Subcutaneous abdominal adipose tissue (tissue), 5 donors: ENCODE results near the gene LYST.
"Not testable (repeated sequence)": the region's sequence is repeated elsewhere in the genome, so short reads cannot be mapped to it uniquely, and the experiment has no call there.

Experiments
- H3K27ac ChIP-seq: one replicate; pipeline ENCODE4 v1.7.0; 2013; ENCODE audit warnings: low read depth, mild to moderate bottlenecking, inconsistent platforms, low read length, moderate library complexity
- H3K27me3 ChIP-seq, 5 donors: one replicate each; pipeline ENCODE4 v1.7.0; 2013; ENCODE audit warnings: low read length in 5 of 5, inconsistent platforms in 1 of 5; ENCODE audit not compliant: control insufficient read depth in 5 of 5, insufficient read depth in 4 of 5
- H3K36me3 ChIP-seq, 5 donors: one replicate each; pipeline ENCODE4 v1.7.0; 2013; ENCODE audit warnings: low read length in 5 of 5; ENCODE audit not compliant: control insufficient read depth in 5 of 5, insufficient read depth in 5 of 5
- H3K4me1 ChIP-seq, 5 donors: one replicate each; pipeline ENCODE4 v1.7.0; 2013; ENCODE audit warnings: low read length in 5 of 5, mild to moderate bottlenecking in 3 of 5, moderate library complexity in 1 of 5; ENCODE audit not compliant: control insufficient read depth in 5 of 5, insufficient read depth in 5 of 5
- H3K4me3 ChIP-seq, 5 donors: one replicate each; pipeline ENCODE4 v1.7.0; 2013; ENCODE audit warnings: low read length in 5 of 5, low read depth in 1 of 5
- H3K9ac ChIP-seq, 5 donors: one replicate each; pipeline ENCODE4 v1.7.0; 2013; ENCODE audit warnings: low read length in 5 of 5, mild to moderate bottlenecking in 4 of 5, moderate library complexity in 3 of 5
- H3K9me3 ChIP-seq, 5 donors: one replicate each; pipeline ENCODE4 v1.7.0; 2013; ENCODE audit warnings: low read length in 5 of 5; ENCODE audit not compliant: control insufficient read depth in 5 of 5
- donor health status: healthy.
- donor health status: healthy.
- donor health status: healthy.
- donor health status: healthy.
- donor health status: healthy.

LYST gene

GRCh38 chr1:235649368-235650163 lies 217.1 kb downstream of the LYST start, which contains the start of gene GNG4:
GNG4 (minus strand) TSS chr1:235649784; CDS start chr1:235583838, 65,946 bp downstream.
- H3K4me3 ChIP-seq = peak within 1 kb of the TSS in 4 of 5 donors; percentile 50 to 63 (median 54)
- H3K27ac ChIP-seq = no peak within 1 kb of the TSS
- no peaks in the 10 kb centered on the region for H3K36me3 ChIP-seq
- peaks cover 0 to 24% (median 21%) of the 10 kb centered on the region in 5 donors for H3K4me1 ChIP-seq
- H3K27me3 ChIP-seq = peaks cover 21 to 51% (median 32%) of the 10 kb centered on the region in 5 donors
- peak within 1 kb of the TSS in 1 of 5 donors; percentile 25 for H3K9ac ChIP-seq
- no peaks in the 10 kb centered on the region for H3K9me3 ChIP-seq

DNA sequence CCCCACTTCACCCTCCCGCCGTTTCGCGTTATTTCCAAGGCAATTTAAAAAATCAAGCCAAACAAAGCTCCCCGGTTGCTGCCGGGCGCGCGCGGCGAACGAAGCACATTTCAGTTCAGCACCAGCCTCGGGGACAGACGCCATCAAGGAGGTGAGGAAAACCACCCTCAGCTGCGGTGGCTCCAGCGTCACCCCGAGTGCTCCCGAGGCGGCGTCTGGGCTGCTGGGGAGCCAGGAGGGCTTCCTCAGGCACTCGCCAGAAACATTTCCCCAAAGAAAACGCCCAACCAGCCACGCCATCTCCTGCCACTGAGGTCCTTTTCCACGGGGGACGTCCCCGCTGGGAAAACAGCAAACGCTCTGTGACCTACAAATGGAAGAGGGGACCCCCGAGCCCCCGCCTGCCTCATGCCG lies 217.7 kb downstream of the LYST start:
- peaks cover 0 to 24% (median 21%) of the 10 kb centered on the region in 5 donors for H3K4me1 ChIP-seq
- H3K9ac ChIP-seq = no peak overlapping the region
- H3K27me3 ChIP-seq = peaks cover 20 to 50% (median 35%) of the 10 kb centered on the region in 5 donors
- peak overlapping the region in 4 of 5 donors; percentile 42 to 63 (median 54) for H3K4me3 ChIP-seq
- no peaks in the 10 kb centered on the region for H3K36me3 ChIP-seq
- H3K9me3 ChIP-seq = no peaks in the 10 kb centered on the region
- H3K27ac ChIP-seq = no peak overlapping the region

GRCh38 chr1:235648407-235648907 lies 218.2 kb downstream of the LYST start:
- Histone ChIP-seq H3K9ac (no peak overlapping the region), H3K27me3 (peaks cover 20 to 55% (median 35%) of the 10 kb centered on the region in 5 donors), H3K27ac (no peak overlapping the region)

DNA sequence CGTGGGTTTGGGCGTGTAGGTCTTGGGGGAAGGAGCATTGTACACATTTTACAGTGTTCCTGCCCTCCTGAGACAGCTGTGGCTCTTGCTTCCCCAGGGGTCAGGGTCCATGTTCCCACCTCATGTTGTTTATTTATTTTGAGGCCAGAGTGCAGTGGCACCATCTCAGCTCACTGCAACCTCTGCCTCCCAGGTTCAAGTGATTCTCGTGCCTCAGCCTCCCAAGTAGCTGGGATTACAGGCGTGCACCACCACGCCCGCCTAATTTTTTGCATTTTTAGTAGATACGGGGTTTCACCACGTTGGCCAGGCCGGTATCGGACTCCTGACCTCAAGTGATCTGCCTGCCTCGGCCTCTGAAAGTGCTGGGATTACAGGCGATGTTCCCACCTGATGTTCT lies 219.2 kb downstream of the LYST start:
- not testable (repeated sequence) for H3K9me3 ChIP-seq

More at GRCh38 chr1:235648407-235648907, 218.2 kb downstream of the LYST start:
- Histone ChIP-seq H3K9me3 (no peaks in the 10 kb centered on the region), H3K4me1 (peaks cover 0 to 24% (median 21%) of the 10 kb centered on the region in 5 donors), H3K4me3 (peak overlapping the region in 4 of 5 donors; percentile 42 to 63 (median 54)), H3K36me3 (no peaks in the 10 kb centered on the region)

GRCh38 chr1:235646463-235646862 lies 220.2 kb downstream of the LYST start:
- no peak overlapping the region for H3K27ac ChIP-seq
- peaks cover 0 to 27% (median 21%) of the 10 kb centered on the region in 5 donors for H3K4me1 ChIP-seq

More for the DNA sequence above, 219.2 kb downstream of the LYST start:
- peaks cover 21 to 64% (median 34%) of the 10 kb centered on the region in 5 donors for H3K27me3 ChIP-seq
- peaks cover 0 to 24% (median 21%) of the 10 kb centered on the region in 5 donors for H3K4me1 ChIP-seq
- not testable (repeated sequence) for H3K27ac ChIP-seq, H3K9ac ChIP-seq, H3K36me3 ChIP-seq, H3K4me3 ChIP-seq

GRCh38 chr1:235644693-235645305 lies 221.9 kb downstream of the LYST start:
- Histone ChIP-seq H3K9ac (no peak overlapping the region), H3K27me3 (peaks cover 4 to 56% (median 27%) of the 10 kb centered on the region in 5 donors)

More at GRCh38 chr1:235646463-235646862, 220.2 kb downstream of the LYST start:
- Histone ChIP-seq H3K27me3 (peaks cover 16 to 69% (median 37%) of the 10 kb centered on the region in 5 donors), H3K9ac (no peak overlapping the region), H3K9me3 (no peaks in the 10 kb centered on the region), H3K36me3 (no peaks in the 10 kb centered on the region), H3K4me3 (no peak overlapping the region)

GRCh38 chr1:235643837-235644692 lies 222.6 kb downstream of the LYST start:
- Histone ChIP-seq H3K4me3 (no peak overlapping the region), H3K27me3 (peaks cover 4 to 54% (median 25%) of the 10 kb centered on the region in 5 donors), H3K27ac (no peak overlapping the region), H3K9ac (no peak overlapping the region), H3K36me3 (no peaks in the 10 kb centered on the region), H3K4me1 (peaks cover 0 to 13% (median 7%) of the 10 kb centered on the region in 5 donors), H3K9me3 (no peaks in the 10 kb centered on the region)

More at GRCh38 chr1:235644693-235645305, 221.9 kb downstream of the LYST start:
- Histone ChIP-seq H3K27ac (no peak overlapping the region), H3K4me1 (peaks cover 0 to 18% (median 12%) of the 10 kb centered on the region in 5 donors), H3K9me3 (no peaks in the 10 kb centered on the region), H3K36me3 (no peaks in the 10 kb centered on the region), H3K4me3 (no peak overlapping the region)

GRCh38 chr1:235642943-235643371 lies 223.7 kb downstream of the LYST start:
- no peak overlapping the region for H3K27ac ChIP-seq
- H3K27me3 ChIP-seq = peaks cover under 1 to 43% (median 17%) of the 10 kb centered on the region in 5 donors

More at GRCh38 chr1:235642943-235643371, 223.7 kb downstream of the LYST start:
- Histone ChIP-seq H3K36me3 (no peaks in the 10 kb centered on the region), H3K9ac (no peak overlapping the region), H3K4me1 (peaks cover 0 to 4% (median 0%) of the 10 kb centered on the region in 5 donors), H3K9me3 (no peaks in the 10 kb centered on the region), H3K4me3 (no peak overlapping the region)
